ENCODE measurements around the gene NR1H3. TPM values are rescaled to one million over a fixed set of nuclear protein-coding genes. Genes with fewer than 3 reads are reported as not detected.

Gene NR1H3
- total and polyA plus RNA-seq, 10 of the 15 experiments (the other 5 are each of a cell fraction or from before 2014, with no cell fraction given): 2.6 to 8.9 (median 4.5) TPM

DNA sequence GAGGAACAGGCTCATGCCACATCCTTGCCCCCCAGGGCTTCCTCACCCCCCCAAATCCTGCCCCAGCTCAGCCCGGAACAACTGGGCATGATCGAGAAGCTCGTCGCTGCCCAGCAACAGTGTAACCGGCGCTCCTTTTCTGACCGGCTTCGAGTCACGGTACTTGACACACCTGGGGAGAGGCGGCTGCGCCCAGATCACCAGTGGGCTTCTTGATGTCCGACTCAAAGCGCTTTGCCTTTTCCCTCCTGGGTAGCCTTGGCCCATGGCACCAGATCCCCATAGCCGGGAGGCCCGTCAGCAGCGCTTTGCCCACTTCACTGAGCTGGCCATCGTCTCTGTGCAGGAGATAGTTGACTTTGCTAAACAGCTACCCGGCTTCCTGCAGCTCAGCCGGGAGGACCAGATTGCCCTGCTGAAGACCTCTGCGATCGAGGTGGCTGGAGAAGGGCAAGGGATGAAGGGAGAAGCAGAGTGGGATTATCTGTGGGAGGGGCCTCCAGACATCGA, 3.5 kb downstream of the NR1H3 start:
- FAIRE-seq (no peak), ATAC-seq (no peak), DNase-seq (ENCODE audit: low read depth, low spot score) (no peak)
- H3K9me3 ChIP-seq (replicated peaks; ENCODE audit: control insufficient read depth, insufficient read depth, low read length): no peaks in the 10 kb centered on the region
- no peaks in the 10 kb centered on the region for H3K79me2 ChIP-seq (ENCODE audit: control insufficient read depth, insufficient read depth, low read length)
- no peaks in the 10 kb centered on the region for H3K27me3 ChIP-seq (replicated peaks in 1 of 2; ENCODE audit: control insufficient read depth in 2 of 2, insufficient read depth in 2 of 2, low read length in 1 of 2)
- no peak for TF ChIP-seq USF2 (IDR thresholded peaks at IDR 0.05; ENCODE audit: borderline replicate concordance, low read depth, low read length)
- no peak for TF ChIP-seq STAT1 (conservative IDR thresholded peaks at IDR 0.05)
- TF ChIP-seq KLF5 (IDR thresholded peaks at IDR 0.05; ENCODE audit: partially characterized antibody): no peak
- TF ChIP-seq SMARCA5 (IDR thresholded peaks at IDR 0.05): no peak
- BruUV-seq (replicated peaks): no TSS peak
- peaks cover 10% of the 10 kb centered on the region for H3K4me1 ChIP-seq (ENCODE audit: control insufficient read depth, insufficient read depth, low read length)
- 88% methylated on average over 22 of the region's 22 CpGs for WGBS (ENCODE audit: insufficient coverage, insufficient replicate concordance, low lambda C conversion rate, missing lambda C conversion rate)
- no peak overlapping the region for H3K27ac ChIP-seq (ENCODE audit: control insufficient read depth, insufficient read depth)
- RAD21 ChIA-PET (ENCODE audit: unreplicated experiment): interaction anchor here (3.2 kb wide), 1 partner anchor 83 kb away, joined by 29 read pairs; the partner anchor contains the start of gene ARFGAP2
- H3K36me3 ChIP-seq (ENCODE audit: control insufficient read depth in 2 of 2, insufficient read depth in 2 of 2, low read length in 1 of 2): no peaks in the 10 kb centered on the region
- no peak overlapping the region for H3K4me3 ChIP-seq
- no peak overlapping the region for H3K9ac ChIP-seq (ENCODE audit: control insufficient read depth, insufficient read depth, low read length)
- POLR2A ChIA-PET: no interaction called here
- H4K20me1 ChIP-seq (ENCODE audit: control insufficient read depth, insufficient read depth): no peaks in the 10 kb centered on the region
- CTCF ChIA-PET: interaction anchor here (1.2 to 3.6 kb wide), 2 partner anchors 45 to 81 kb away, joined by 3 to 33 read pairs; partner anchors contain the start of gene DDB2
- intact Hi-C loops (cut with micrococcal nuclease; ENCODE audit: unreplicated experiment): no loop called here
- SMC1A ChIA-PET (ENCODE audit: uncharacterized antibody, unreplicated experiment): interaction anchor here (1.4 to 3.2 kb wide), 2 partner anchors 12 to 83 kb away, joined by 3 to 17 read pairs; partner anchors contain the start of gene ACP2
- H3K4me2 ChIP-seq (ENCODE audit: control insufficient read depth, insufficient read depth): no peak overlapping the region
- in situ Hi-C loops (cut with MboI): no loop called here
- no peak overlapping the region for H2AFZ ChIP-seq (ENCODE audit: control insufficient read depth, low read depth, low read length)

- DNase-seq (ENCODE audit: low read depth, low spot score) (no peak), FAIRE-seq (no peak), ATAC-seq (no peak)
- Histone ChIP-seq H3K27ac (ENCODE audit: control insufficient read depth, insufficient read depth) (no peak overlapping the region), H3K79me2 (ENCODE audit: control insufficient read depth, insufficient read depth, low read length) (no peaks in the 10 kb centered on the region), H3K9me3 (replicated peaks; ENCODE audit: control insufficient read depth, insufficient read depth, low read length) (no peaks in the 10 kb centered on the region), H3K36me3 (ENCODE audit: control insufficient read depth in 2 of 2, insufficient read depth in 2 of 2, low read length in 1 of 2) (no peaks in the 10 kb centered on the region), H3K9ac (ENCODE audit: control insufficient read depth, insufficient read depth, low read length) (no peak overlapping the region), H3K4me2 (ENCODE audit: control insufficient read depth, insufficient read depth) (no peak overlapping the region), H3K27me3 (replicated peaks in 1 of 2; ENCODE audit: control insufficient read depth in 2 of 2, insufficient read depth in 2 of 2, low read length in 1 of 2) (no peaks in the 10 kb centered on the region), H3K4me3 (no peak overlapping the region), H2AFZ (ENCODE audit: control insufficient read depth, low read depth, low read length) (no peak overlapping the region), H3K4me1 (ENCODE audit: control insufficient read depth, insufficient read depth, low read length) (peaks cover 18% of the 10 kb centered on the region), H4K20me1 (ENCODE audit: control insufficient read depth, insufficient read depth) (no peaks in the 10 kb centered on the region)
- CTCF ChIA-PET: interaction anchor here (1.0 to 1.7 kb wide), 3 partner anchors 10 to 87 kb away, joined by 3 to 5 read pairs (median 3); partner anchors contain the start of gene ARFGAP2
- SMC1A ChIA-PET (ENCODE audit: uncharacterized antibody, unreplicated experiment): interaction anchor here (0.6 to 1.3 kb wide), 3 partner anchors 10 to 84 kb away, joined by 3 to 4 read pairs (median 3); no protein-coding TSS in a partner anchor
- POLR2A ChIA-PET: interaction anchor here (0.7 kb wide), 1 partner anchor 30 kb away, joined by 3 read pairs; no protein-coding TSS in a partner anchor
- in situ Hi-C loops (cut with MboI): no loop called here
- TF ChIP-seq RAD51 (IDR thresholded peaks at IDR 0.05) (no peak), IRF4 (IDR thresholded peaks at IDR 0.05; ENCODE audit: low read depth, low read length) (no peak), CBX3 (IDR thresholded peaks at IDR 0.05; ENCODE audit: borderline replicate concordance, low read depth) (no peak), HDAC6 (IDR thresholded peaks at IDR 0.05; ENCODE audit: unreplicated experiment) (no peak)
- intact Hi-C loops (cut with micrococcal nuclease; ENCODE audit: unreplicated experiment): no loop called here
- RAD21 ChIA-PET (ENCODE audit: unreplicated experiment): interaction anchor here (0.8 to 1.1 kb wide), 2 partner anchors 48 to 84 kb away, joined by 3 read pairs; no protein-coding TSS in a partner anchor
- no TSS peak for BruUV-seq (replicated peaks)
- 96% methylated on average over 6 of the region's 6 CpGs for WGBS (ENCODE audit: insufficient coverage, insufficient replicate concordance, low lambda C conversion rate, missing lambda C conversion rate)
Observed at GRCh38 chr11:47264119-47264518, 6.3 kb downstream of the NR1H3 start.

All from GM12878 (cell line).